Epithelial cell of esophagus (primary cell): ENCODE data around the gene CAP2.
"Not testable (repeated sequence)": the region's sequence is repeated elsewhere in the genome, so short reads cannot be mapped to it uniquely, and the experiment has no call there.

Experiments
- DNase-seq: peaks from one replicate; pipeline ENCODE4 v3.0.0; 2010; ENCODE audit warnings: low read depth
- H3K4me3 ChIP-seq: 2 replicates; pipeline ENCODE4 v1.5.1; 2011; ENCODE audit warnings: mild to moderate bottlenecking, low read length, control low read depth
- CTCF ChIP-seq: IDR thresholded peaks from 2 replicates; pipeline ENCODE4 v1.5.1; 2011; ENCODE audit warnings: low read depth, mild to moderate bottlenecking, low read length, control low read depth, inconsistent platforms; ENCODE audit not compliant: insufficient read depth; ENCODE audit errors: missing control alignments

The CAP2 gene

GRCh38 chr6:17556014-17556413 lies 162.6 kb downstream of the CAP2 start:
- DNase-seq = no peak
- no peak for TF ChIP-seq CTCF
- no peak overlapping the region for H3K4me3 ChIP-seq

GRCh38 chr6:17562636-17563035 lies 169.2 kb downstream of the CAP2 start:
- no peak for TF ChIP-seq CTCF
- DNase-seq = no peak
- no peak overlapping the region for H3K4me3 ChIP-seq

GRCh38 chr6:17565399-17565798 lies 172.0 kb downstream of the CAP2 start:
- no peak for TF ChIP-seq CTCF
- no peak overlapping the region for H3K4me3 ChIP-seq
- no peak for DNase-seq

- no peak for TF ChIP-seq CTCF
- H3K4me3 ChIP-seq = no peak overlapping the region
- DNase-seq = peak; percentile 89
Measured at GRCh38 chr6:17574866-17575560, 181.6 kb downstream of the CAP2 start.

GRCh38 chr6:17577059-17577458 lies 183.7 kb downstream of the CAP2 start:
- no peak overlapping the region for H3K4me3 ChIP-seq
- no peak for TF ChIP-seq CTCF
- no peak for DNase-seq

GRCh38 chr6:17580518-17581048 lies 187.2 kb downstream of the CAP2 start:
- TF ChIP-seq CTCF = no peak
- peak overlapping the region; percentile 50 for H3K4me3 ChIP-seq
- DNase-seq = peak; percentile 56

- DNase-seq, H3K4me3 ChIP-seq: not testable (repeated sequence)
Measured at GRCh38 chr6:17581282-17581681, 187.9 kb downstream of the CAP2 start.

GRCh38 chr6:17583811-17584210 lies 190.4 kb downstream of the CAP2 start:
- no peak overlapping the region for H3K4me3 ChIP-seq
- peak; percentile 14 for DNase-seq
- TF ChIP-seq CTCF = no peak
